Measurements from ENCODE around the gene FMNL2.

DNA sequence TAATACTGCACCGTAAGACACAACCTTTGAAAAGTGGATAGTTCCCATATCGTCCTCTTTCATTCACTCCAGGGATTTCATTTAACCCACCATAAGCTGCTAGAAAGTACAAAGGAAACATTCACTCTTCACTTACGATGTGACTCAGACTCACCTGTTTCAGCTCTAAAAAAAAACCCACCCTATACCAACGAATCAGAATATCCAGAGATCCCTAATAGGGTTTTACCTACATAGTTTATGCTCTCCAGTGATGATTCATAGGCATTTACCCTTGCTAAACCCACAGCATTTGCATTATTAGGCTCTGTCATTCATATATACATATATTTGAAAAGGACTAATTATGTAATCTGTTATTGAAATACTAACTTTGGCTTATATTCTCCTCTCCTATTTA is 322.1 kb downstream of the FMNL2 start:
- TF ChIP-seq, protein P1, sequence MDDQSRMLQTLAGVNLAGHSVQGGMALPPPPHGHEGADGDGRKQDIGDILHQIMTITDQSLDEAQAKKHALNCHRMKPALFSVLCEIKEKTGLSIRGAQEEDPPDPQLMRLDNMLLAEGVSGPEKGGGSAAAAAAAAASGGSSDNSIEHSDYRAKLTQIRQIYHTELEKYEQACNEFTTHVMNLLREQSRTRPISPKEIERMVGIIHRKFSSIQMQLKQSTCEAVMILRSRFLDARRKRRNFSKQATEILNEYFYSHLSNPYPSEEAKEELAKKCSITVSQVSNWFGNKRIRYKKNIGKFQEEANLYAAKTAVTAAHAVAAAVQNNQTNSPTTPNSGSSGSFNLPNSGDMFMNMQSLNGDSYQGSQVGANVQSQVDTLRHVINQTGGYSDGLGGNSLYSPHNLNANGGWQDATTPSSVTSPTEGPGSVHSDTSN (CRISPR knock-in tag; IDR thresholded peaks at IDR 0.05) = no peak
- TF ChIP-seq KLF16 (tag by site-specific recombination; IDR thresholded peaks at IDR 0.05) (no peak), ZIC2 (tag by site-specific recombination; IDR thresholded peaks at IDR 0.05) (no peak), ZNF664 (tag by site-specific recombination; IDR thresholded peaks at IDR 0.05) (no peak), ZNF776 (tag by site-specific recombination; IDR thresholded peaks at IDR 0.05; ENCODE audit: borderline replicate concordance) (no peak), KLF7 (tag by site-specific recombination; IDR thresholded peaks at IDR 0.05; ENCODE audit: borderline replicate concordance) (no peak), SP2 (tag by site-specific recombination; IDR thresholded peaks at IDR 0.05) (no peak), ZNF792 (tag by site-specific recombination; IDR thresholded peaks at IDR 0.05) (no peak)
- TF ChIP-seq, protein P2, sequence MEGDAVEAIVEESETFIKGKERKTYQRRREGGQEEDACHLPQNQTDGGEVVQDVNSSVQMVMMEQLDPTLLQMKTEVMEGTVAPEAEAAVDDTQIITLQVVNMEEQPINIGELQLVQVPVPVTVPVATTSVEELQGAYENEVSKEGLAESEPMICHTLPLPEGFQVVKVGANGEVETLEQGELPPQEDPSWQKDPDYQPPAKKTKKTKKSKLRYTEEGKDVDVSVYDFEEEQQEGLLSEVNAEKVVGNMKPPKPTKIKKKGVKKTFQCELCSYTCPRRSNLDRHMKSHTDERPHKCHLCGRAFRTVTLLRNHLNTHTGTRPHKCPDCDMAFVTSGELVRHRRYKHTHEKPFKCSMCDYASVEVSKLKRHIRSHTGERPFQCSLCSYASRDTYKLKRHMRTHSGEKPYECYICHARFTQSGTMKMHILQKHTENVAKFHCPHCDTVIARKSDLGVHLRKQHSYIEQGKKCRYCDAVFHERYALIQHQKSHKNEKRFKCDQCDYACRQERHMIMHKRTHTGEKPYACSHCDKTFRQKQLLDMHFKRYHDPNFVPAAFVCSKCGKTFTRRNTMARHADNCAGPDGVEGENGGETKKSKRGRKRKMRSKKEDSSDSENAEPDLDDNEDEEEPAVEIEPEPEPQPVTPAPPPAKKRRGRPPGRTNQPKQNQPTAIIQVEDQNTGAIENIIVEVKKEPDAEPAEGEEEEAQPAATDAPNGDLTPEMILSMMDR (tag by site-specific recombination; IDR thresholded peaks at IDR 0.05) = no peak
- TF ChIP-seq, protein P3, sequence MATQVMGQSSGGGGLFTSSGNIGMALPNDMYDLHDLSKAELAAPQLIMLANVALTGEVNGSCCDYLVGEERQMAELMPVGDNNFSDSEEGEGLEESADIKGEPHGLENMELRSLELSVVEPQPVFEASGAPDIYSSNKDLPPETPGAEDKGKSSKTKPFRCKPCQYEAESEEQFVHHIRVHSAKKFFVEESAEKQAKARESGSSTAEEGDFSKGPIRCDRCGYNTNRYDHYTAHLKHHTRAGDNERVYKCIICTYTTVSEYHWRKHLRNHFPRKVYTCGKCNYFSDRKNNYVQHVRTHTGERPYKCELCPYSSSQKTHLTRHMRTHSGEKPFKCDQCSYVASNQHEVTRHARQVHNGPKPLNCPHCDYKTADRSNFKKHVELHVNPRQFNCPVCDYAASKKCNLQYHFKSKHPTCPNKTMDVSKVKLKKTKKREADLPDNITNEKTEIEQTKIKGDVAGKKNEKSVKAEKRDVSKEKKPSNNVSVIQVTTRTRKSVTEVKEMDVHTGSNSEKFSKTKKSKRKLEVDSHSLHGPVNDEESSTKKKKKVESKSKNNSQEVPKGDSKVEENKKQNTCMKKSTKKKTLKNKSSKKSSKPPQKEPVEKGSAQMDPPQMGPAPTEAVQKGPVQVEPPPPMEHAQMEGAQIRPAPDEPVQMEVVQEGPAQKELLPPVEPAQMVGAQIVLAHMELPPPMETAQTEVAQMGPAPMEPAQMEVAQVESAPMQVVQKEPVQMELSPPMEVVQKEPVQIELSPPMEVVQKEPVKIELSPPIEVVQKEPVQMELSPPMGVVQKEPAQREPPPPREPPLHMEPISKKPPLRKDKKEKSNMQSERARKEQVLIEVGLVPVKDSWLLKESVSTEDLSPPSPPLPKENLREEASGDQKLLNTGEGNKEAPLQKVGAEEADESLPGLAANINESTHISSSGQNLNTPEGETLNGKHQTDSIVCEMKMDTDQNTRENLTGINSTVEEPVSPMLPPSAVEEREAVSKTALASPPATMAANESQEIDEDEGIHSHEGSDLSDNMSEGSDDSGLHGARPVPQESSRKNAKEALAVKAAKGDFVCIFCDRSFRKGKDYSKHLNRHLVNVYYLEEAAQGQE (tag by site-specific recombination; IDR thresholded peaks at IDR 0.05) = no peak
- TF ChIP-seq, protein P4, sequence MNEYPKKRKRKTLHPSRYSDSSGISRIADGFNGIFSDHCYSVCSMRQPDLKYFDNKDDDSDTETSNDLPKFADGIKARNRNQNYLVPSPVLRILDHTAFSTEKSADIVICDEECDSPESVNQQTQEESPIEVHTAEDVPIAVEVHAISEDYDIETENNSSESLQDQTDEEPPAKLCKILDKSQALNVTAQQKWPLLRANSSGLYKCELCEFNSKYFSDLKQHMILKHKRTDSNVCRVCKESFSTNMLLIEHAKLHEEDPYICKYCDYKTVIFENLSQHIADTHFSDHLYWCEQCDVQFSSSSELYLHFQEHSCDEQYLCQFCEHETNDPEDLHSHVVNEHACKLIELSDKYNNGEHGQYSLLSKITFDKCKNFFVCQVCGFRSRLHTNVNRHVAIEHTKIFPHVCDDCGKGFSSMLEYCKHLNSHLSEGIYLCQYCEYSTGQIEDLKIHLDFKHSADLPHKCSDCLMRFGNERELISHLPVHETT (tag by site-specific recombination; IDR thresholded peaks at IDR 0.05) = no peak

All from HEK293 (cell line).